Measurements from ENCODE around the gene TOMM34. TPM values are rescaled to one million over a fixed set of nuclear protein-coding genes. Genes with fewer than 3 reads are reported as not detected.
A peak's percentile ranks its signal among the peaks of the same experiment; 100 is the strongest.

The TOMM34 gene
- total RNA-seq, 1 experiment from 2014 or later: 37.5 TPM

- Histone ChIP-seq H3K9ac (ENCODE audit: extremely low read depth, insufficient read length, low read length) (no peak overlapping the region), H3K79me1 (ENCODE audit: insufficient read depth, low read depth, low read length, poor library complexity, severe bottlenecking) (no peaks in the 10 kb centered on the region), H3K4me2 (ENCODE audit: insufficient read depth, insufficient read length, low read length) (peak overlapping the region; percentile 95), H2BK5ac (ENCODE audit: insufficient read length, low read length) (no peak overlapping the region), H3K23ac (ENCODE audit: insufficient read length, low read depth, low read length) (no peak overlapping the region), H3T11ph (ENCODE audit: low read length) (no peak overlapping the region), H2AFZ (ENCODE audit: low read length) (no peak overlapping the region), H3K56ac (ENCODE audit: insufficient read length, low read depth, low read length) (no peak overlapping the region), H3K27me3 (ENCODE audit: insufficient read depth, low read length) (no peaks in the 10 kb centered on the region), H4K5ac (ENCODE audit: insufficient read length, low read depth, low read length) (no peak overlapping the region), H3K4me1 (ENCODE audit: insufficient read depth, low read length) (peaks cover 8% of the 10 kb centered on the region; the same call in 1 of the 2 replicates), H4K91ac (ENCODE audit: insufficient read length, low read depth, low read length) (no peak overlapping the region), H4K8ac (replicated peaks; ENCODE audit: insufficient read length, low read depth, low read length) (no peak overlapping the region), H3K14ac (ENCODE audit: insufficient read depth, low read length) (no peak overlapping the region), H4K20me1 (ENCODE audit: control insufficient read depth, insufficient read depth, insufficient read length) (no peaks in the 10 kb centered on the region), H3K23me2 (ENCODE audit: insufficient read length, low read depth, low read length, poor library complexity, severe bottlenecking) (peaks cover 12% of the 10 kb centered on the region), H3K18ac (ENCODE audit: insufficient read length, low read depth, low read length) (no peak overlapping the region), H2BK15ac (ENCODE audit: low read depth, low read length) (no peak overlapping the region), H3K27ac (ENCODE audit: insufficient read length, low read depth, low read length) (no peak overlapping the region), H3K9me3 (ENCODE audit: control insufficient read depth, low read depth, low read length) (no peaks in the 10 kb centered on the region), H2BK20ac (ENCODE audit: low read depth, low read length, poor library complexity, severe bottlenecking) (no peak overlapping the region), H3K4ac (ENCODE audit: low read depth, low read length) (no peak overlapping the region), H2BK120ac (ENCODE audit: low read depth, low read length, poor library complexity, severe bottlenecking) (no peak overlapping the region), H3K79me2 (ENCODE audit: insufficient read depth, low read length) (no peaks in the 10 kb centered on the region), H2BK12ac (ENCODE audit: insufficient read length, low read depth, low read length) (no peak overlapping the region), H2AK5ac (ENCODE audit: insufficient read length, low read length) (no peak overlapping the region)
- peak overlapping the region; percentile 61 to 89 for H3K4me3 Mint-ChIP-seq
- peaks cover 27% of the 10 kb centered on the region in 2 experiments for H3K4me1 Mint-ChIP-seq
- peaks cover 29 to 67% (median 58%) of the 10 kb centered on the region in 3 experiments; a peak in 6 of 7 replicates for H3K36me3 Mint-ChIP-seq (ENCODE audit: insufficient read depth in 1 of 3, low read depth in 3 of 3)
- peak overlapping the region; percentile 68 to 81 (median 77); a peak in 3 of 7 replicates for H3K27ac Mint-ChIP-seq
- TF ChIP-seq CTCF (conservative IDR thresholded peaks at IDR 0.05): no peak
- H3K27me3 Mint-ChIP-seq (ENCODE audit: low read depth): no peaks in the 10 kb centered on the region
- no peak for DNase-seq
- no peaks in the 10 kb centered on the region for H3K9me3 Mint-ChIP-seq
- no CpG with 5 or more reads among the region's 14 CpGs for WGBS (ENCODE audit: extremely low coverage, insufficient read length, low lambda C conversion rate)
Observed at GRCh38 chr20:44908987-44909871, 51.0 kb downstream of the TOMM34 start.
